A549 (cell line): ENCODE measurements around the gene GRID1. TPM values are rescaled to one million over a fixed set of nuclear protein-coding genes. Genes with fewer than 3 reads are reported as not detected.

Experiments
- ATAC-seq, 2 experiments: fragments of 200-7000 bp in 1 of 2; fragments of >200 bp in 1 of 2; cut with Nextera tagmentation in 1 of 2; cut with Tn5 transposase in 1 of 2; 3 replicates each; pipeline versions ENCODE4 v1.8.0 to v1.9.1; 2018 to 2020; ENCODE audit warnings: mild to moderate bottlenecking in 1 of 2, moderate library complexity in 1 of 2
- CTCF ChIA-PET: fragments of 300-600 bp; sonication (Branson Sonifier 250); formaldehyde crosslinking; extraction: SDS; loops from one replicate; lab custom pipeline; 2021; ENCODE audit warnings: antibody characterized with exemption, inconsistent platforms; lab: Yijun Ruan, JAX
- POLR2A ChIA-PET: fragments of 350-600 bp; formaldehyde crosslinking; extraction: SDS; loops from one replicate; lab custom pipeline; 2021; ENCODE audit warnings: antibody characterized with exemption, inconsistent platforms; lab: Yijun Ruan, JAX
- DNase-seq, 2 experiments: peaks; one replicate each; pipeline versions ENCODE4 v3.0.0 to v3.0.0-alpha.2; 2011 to 2016; ENCODE audit warnings: low read depth in 1 of 2, low spot score in 1 of 2
- FAIRE-seq: peaks from 2 replicates; lab custom pipeline; 2011; peaks lifted over from hg19 to GRCh38; lab: Jason Lieb, UNC
- H3K27ac ChIP-seq, 2 experiments: fragments of >200 bp; sonication (Bioruptor Twin); formaldehyde crosslinking; 3 replicates each; pipeline ENCODE4 v1.5.1; 2016 to 2017
- H3K4me1 ChIP-seq: fragments of >200 bp; sonication (Bioruptor Twin); formaldehyde crosslinking; 3 replicates; pipeline ENCODE4 v1.6.1; 2016
- H3K4me2 ChIP-seq: fragments of >200 bp; sonication (Bioruptor Twin); formaldehyde crosslinking; 3 replicates; pipeline ENCODE4 v1.6.1; 2016
- H3K4me3 ChIP-seq: fragments of >200 bp; sonication (Bioruptor Twin); formaldehyde crosslinking; 3 replicates; pipeline ENCODE4 v1.5.1; 2016
- H3K9me3 ChIP-seq: fragments of >200 bp; sonication (Bioruptor Twin); formaldehyde crosslinking; 3 replicates; pipeline ENCODE4 v1.6.1; 2016
- CBX8 ChIP-seq: fragments of 200-600 bp; sonication (generic); IDR thresholded peaks from 2 replicates; pipeline ENCODE4 v1.6.1; 2016
- CEBPB ChIP-seq, 2 experiments: fragments of >200 bp in 1 of 2; sonication (Bioruptor Twin) in 1 of 2; formaldehyde crosslinking in 1 of 2; IDR thresholded peaks; 2 replicates each; pipeline ENCODE4 v1.6.1; 2012 to 2016
- CHD2 ChIP-seq: fragments of 150-350 bp; IDR thresholded peaks from 2 replicates; pipeline ENCODE4 v1.6.1; 2014; ENCODE audit warnings: low read length; ENCODE audit not compliant: partially characterized antibody
- EHF ChIP-seq: fragments of 250-450 bp; sonication (Bioruptor Pico); IDR thresholded peaks from 2 replicates; pipeline ENCODE4 v1.5.0; 2020; ENCODE audit warnings: mild to moderate bottlenecking
- EHMT2 ChIP-seq: fragments of 200-600 bp; sonication (generic); IDR thresholded peaks from 2 replicates; pipeline ENCODE4 v1.6.1; 2016; ENCODE audit warnings: antibody characterized with exemption, low read depth, mild to moderate bottlenecking, moderate library complexity
- ELK1 ChIP-seq: fragments of 150-350 bp; IDR thresholded peaks from 2 replicates; pipeline ENCODE4 v1.6.1; 2014; ENCODE audit warnings: low read depth, mild to moderate bottlenecking, low read length
- ESRRA ChIP-seq: fragments of 150-350 bp; IDR thresholded peaks from 2 replicates; pipeline ENCODE4 v1.6.1; 2014; ENCODE audit warnings: mild to moderate bottlenecking, low read length, borderline replicate concordance
- FOXS1 ChIP-seq: fragments of 250-450 bp; sonication (Bioruptor Pico); IDR thresholded peaks from 2 replicates; pipeline ENCODE4 v1.5.0; 2020; ENCODE audit warnings: mild to moderate bottlenecking, moderate library complexity
- HDAC2 ChIP-seq: fragments of 200-600 bp; sonication (generic); IDR thresholded peaks from 2 replicates; pipeline ENCODE4 v1.6.1; 2016
- HMGXB4 ChIP-seq: fragments of 250-450 bp; sonication (Bioruptor Pico); IDR thresholded peaks from 2 replicates; pipeline ENCODE4 v1.5.0; 2021; ENCODE audit warnings: mild to moderate bottlenecking, moderate library complexity, borderline replicate concordance
- HOXA7 ChIP-seq: fragments of 250-450 bp; sonication (Bioruptor Pico); IDR thresholded peaks from 2 replicates; pipeline ENCODE4 v1.5.0; 2020; ENCODE audit warnings: mild to moderate bottlenecking, moderate library complexity
- HOXB5 ChIP-seq: fragments of 250-450 bp; sonication (Bioruptor Pico); IDR thresholded peaks from 2 replicates; pipeline ENCODE4 v1.5.0; 2020; ENCODE audit warnings: mild to moderate bottlenecking, moderate library complexity
- JUN ChIP-seq, 2 experiments: fragments of >200 bp; sonication (Bioruptor Twin); formaldehyde crosslinking; IDR thresholded peaks; 2 replicates in 1 of 2; 3 replicates in 1 of 2; pipeline ENCODE4 v1.6.1; 2016 to 2017
- JUNB ChIP-seq: fragments of >200 bp; sonication (Bioruptor Twin); formaldehyde crosslinking; IDR thresholded peaks from 2 replicates; pipeline ENCODE4 v1.6.1; 2016
- KDM5A ChIP-seq: fragments of 200-600 bp; sonication (generic); IDR thresholded peaks from 2 replicates; pipeline ENCODE4 v1.6.1; 2016; ENCODE audit warnings: antibody characterized with exemption, mild to moderate bottlenecking
- MAZ ChIP-seq: fragments of 150-350 bp; IDR thresholded peaks from 2 replicates; pipeline ENCODE4 v1.6.1; 2014; ENCODE audit warnings: antibody characterized with exemption, low read depth, low read length, borderline replicate concordance
- NFE2L2 ChIP-seq: fragments of 150-350 bp; conservative IDR thresholded peaks from 2 replicates; pipeline ENCODE4 v1.6.1; 2014; ENCODE audit warnings: low read length
- NR3C1 ChIP-seq: fragments of >200 bp; sonication (Bioruptor Twin); formaldehyde crosslinking; IDR thresholded peaks from 3 replicates; pipeline ENCODE4 v1.6.1; 2017
- PHF8 ChIP-seq: fragments of 200-600 bp; sonication (generic); IDR thresholded peaks from 2 replicates; pipeline ENCODE4 v1.6.1; 2016; ENCODE audit warnings: low read depth, mild to moderate bottlenecking, antibody characterized with exemption, moderate library complexity, borderline replicate concordance
- POLR2A ChIP-seq: IDR thresholded peaks from 2 replicates; pipeline ENCODE4 v1.6.1; 2012; ENCODE audit warnings: mild to moderate bottlenecking, low read length
- POLR2AphosphoS2 ChIP-seq: conservative IDR thresholded peaks from 2 replicates; pipeline ENCODE4 v1.6.1; 2012; ENCODE audit warnings: low read length, improper control_type of control experiment, inconsistent platforms
- RAD21 ChIP-seq, 2 experiments: fragments of >200 bp in 1 of 2; sonication (Bioruptor Twin) in 1 of 2; formaldehyde crosslinking in 1 of 2; IDR thresholded peaks in 1 of 2; conservative IDR thresholded peaks in 1 of 2; 2 replicates in 1 of 2; 3 replicates in 1 of 2; pipeline ENCODE4 v1.6.1; 2012 to 2018; ENCODE audit warnings: inconsistent platforms in 1 of 2
- RCOR1 ChIP-seq: fragments of 150-350 bp; IDR thresholded peaks from 2 replicates; pipeline ENCODE4 v1.6.1; 2014; ENCODE audit warnings: antibody characterized with exemption, low read length, low read depth
- RFX5 ChIP-seq: fragments of 450-650 bp; IDR thresholded peaks from 2 replicates; pipeline ENCODE4 v1.7.1; 2014; ENCODE audit warnings: antibody characterized with exemption, mild to moderate bottlenecking, moderate library complexity
- ZC3H11A ChIP-seq: fragments of 450-650 bp; IDR thresholded peaks from 2 replicates; pipeline ENCODE4 v1.6.1; 2014; ENCODE audit warnings: antibody characterized with exemption, mild to moderate bottlenecking
- ZFP36 ChIP-seq: fragments of 450-650 bp; IDR thresholded peaks from 2 replicates; pipeline ENCODE4 v1.6.1; 2014; ENCODE audit warnings: borderline replicate concordance; ENCODE audit not compliant: partially characterized antibody
- ZNF302 ChIP-seq: fragments of 250-450 bp; sonication (Bioruptor Pico); IDR thresholded peaks from 2 replicates; pipeline ENCODE4 v1.9.0; 2021; ENCODE audit warnings: inconsistent platforms, mild to moderate bottlenecking, moderate library complexity
- ZSCAN20 ChIP-seq: fragments of 250-450 bp; sonication (Bioruptor Pico); IDR thresholded peaks from 2 replicates; pipeline ENCODE4 v1.8.0; 2022; ENCODE audit warnings: mild to moderate bottlenecking, moderate library complexity
- WGBS: methylation state at CpG from one replicate; pipeline ENCODE4 v1.1.6; 2017; ENCODE audit errors: missing lambda C conversion rate; 5-methylcytosine and 5-hydroxymethylcytosine counted together
- polyA plus RNA-seq, 4 experiments: library from polyadenylated mRNA; depleted of rRNA in 3 of 4; stranded (reverse); fragments of >200 nt; fragmentation: RNase III in 1 of 4; extraction: RNeasy Plus Mini Kit Qiagen cat#74134 plus additional on column Dnase treatment in 1 of 4; gene quantifications; 2 replicates in 3 of 4; 3 replicates in 1 of 4; pipeline ENCODE4 v1.2.3, GENCODE V29; 2011 to 2017

GRID1 gene
- polyA plus RNA-seq, 2 of the 4 experiments (the other 2 are of a cell fraction): 0.14 to 0.30 TPM

DNA sequence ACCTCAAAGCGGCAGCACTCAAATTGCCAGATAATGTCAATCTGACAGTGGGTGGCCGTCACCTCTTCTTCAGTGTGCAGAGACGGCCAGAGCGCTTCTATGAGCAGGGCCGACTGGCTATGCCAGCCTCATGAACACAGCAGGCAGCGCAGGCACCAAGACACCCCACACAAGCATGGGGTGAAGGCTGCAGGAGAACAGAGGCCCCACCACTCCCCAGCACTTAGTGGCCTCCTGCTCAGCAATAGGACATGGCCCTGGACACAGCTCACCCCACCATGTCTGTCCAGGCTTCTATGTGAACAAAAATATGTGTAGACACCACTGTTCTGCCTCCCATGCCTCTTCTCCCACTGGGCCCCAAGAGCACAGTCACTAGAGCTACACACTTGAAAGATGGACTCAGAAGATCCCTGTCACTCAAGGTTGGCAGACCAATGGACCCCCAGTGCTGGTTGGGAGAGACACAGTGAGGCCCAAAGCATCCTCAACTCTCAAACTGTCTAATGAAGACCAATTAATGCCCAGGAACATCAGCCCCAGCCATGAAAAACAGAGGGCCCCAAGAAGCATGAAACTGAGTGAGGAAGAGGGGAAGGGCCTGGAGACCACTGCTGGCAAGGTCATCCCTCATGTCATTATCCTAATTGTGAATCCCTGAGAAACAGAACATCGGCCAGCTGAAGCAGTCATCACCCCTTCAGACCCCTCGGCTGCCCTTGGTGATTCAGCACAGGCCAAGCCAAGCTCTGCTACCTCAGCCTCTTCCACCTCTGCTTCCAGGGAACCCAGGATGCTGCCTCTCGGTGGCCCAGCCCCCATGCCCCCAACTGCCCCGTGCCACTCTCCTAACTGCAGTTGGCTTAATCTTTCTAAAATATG is 77.7 kb downstream of the GRID1 start:
- DNase-seq: no peak
- no peak for TF ChIP-seq CEBPB (IDR thresholded peaks at IDR 0.05)
- H3K9me3 ChIP-seq: no peaks in the 10 kb centered on the region
- no peak for ATAC-seq
- H3K4me2 ChIP-seq: no peak overlapping the region
- no peaks in the 10 kb centered on the region for H3K4me1 ChIP-seq
- no peak for FAIRE-seq
- H3K4me3 ChIP-seq: no peak overlapping the region
- POLR2A ChIA-PET: no interaction called here
- 37% methylated on average over 10 of the region's 10 CpGs for WGBS
- CTCF ChIA-PET: interaction anchor here (0.9 to 1.1 kb wide), 3 partner anchors 9 to 24 kb away, joined by 3 read pairs; no protein-coding TSS in a partner anchor
- no peak overlapping the region for H3K27ac ChIP-seq

- H3K27ac ChIP-seq: no peak overlapping the region
- TF ChIP-seq MAZ (no peak), HOXA7 (CRISPR knock-in tag) (no peak), ZC3H11A (no peak), CHD2 (no peak), ELK1 (no peak), NFE2L2 (no peak), ZFP36 (no peak), KDM5A (no peak), EHF (CRISPR knock-in tag) (no peak), NR3C1 (no peak), RAD21 (conservative IDR thresholded peaks at IDR 0.05 in 1 of 2, IDR thresholded peaks at IDR 0.05 in 1 of 2) (no peak), JUNB (no peak), HOXB5 (CRISPR knock-in tag) (no peak), POLR2AphosphoS2 (no peak), CBX8 (no peak), HMGXB4 (CRISPR knock-in tag) (no peak)
- TF ChIP-seq, all 56 proteins: peak for 0
- no peak for FAIRE-seq
Measured at GRCh38 chr10:86287966-86288579, 78.5 kb downstream of the GRID1 start.

GRCh38 chr10:86287110-86287793 is 79.3 kb downstream of the GRID1 start:
- H3K4me2 ChIP-seq: no peak overlapping the region
- H3K4me1 ChIP-seq: no peaks in the 10 kb centered on the region
- H3K9me3 ChIP-seq: no peaks in the 10 kb centered on the region
- no peak overlapping the region for H3K27ac ChIP-seq
- ATAC-seq (no peak), FAIRE-seq (no peak), DNase-seq (no peak)
- no peak for TF ChIP-seq KDM5A
- no peak for TF ChIP-seq PHF8
- TF ChIP-seq CHD2: no peak
- no peak for TF ChIP-seq EHF (CRISPR knock-in tag)
- TF ChIP-seq JUN (IDR thresholded peaks at IDR 0.05): no peak
- TF ChIP-seq FOXS1 (CRISPR knock-in tag): no peak
- no peak for TF ChIP-seq HDAC2
- no peak for TF ChIP-seq EHMT2
- no peak for TF ChIP-seq RAD21 (conservative IDR thresholded peaks at IDR 0.05 in 1 of 2, IDR thresholded peaks at IDR 0.05 in 1 of 2)
- TF ChIP-seq RCOR1: no peak
- no peak for TF ChIP-seq CEBPB (IDR thresholded peaks at IDR 0.05)
- no peak for TF ChIP-seq ESRRA
- TF ChIP-seq ZNF302 (CRISPR knock-in tag): no peak
- no peak for TF ChIP-seq POLR2A
- no peak for TF ChIP-seq ZC3H11A
- no peak for TF ChIP-seq ZSCAN20
- TF ChIP-seq RFX5: no peak
- TF ChIP-seq NFE2L2: no peak
- CTCF ChIA-PET: no interaction called here
- 21% methylated on average over 10 of the region's 10 CpGs for WGBS
- H3K4me3 ChIP-seq: no peak overlapping the region
- POLR2A ChIA-PET: no interaction called here

More at GRCh38 chr10:86287966-86288579, 78.5 kb downstream of the GRID1 start:
- no peaks in the 10 kb centered on the region for H3K4me1 ChIP-seq
- POLR2A ChIA-PET: no interaction called here
- no peak overlapping the region for H3K4me2 ChIP-seq
- CTCF ChIA-PET: interaction anchor here (0.9 to 1.1 kb wide), 3 partner anchors 8 to 23 kb away, joined by 3 read pairs; no protein-coding TSS in a partner anchor
- 14% methylated on average over 6 of the region's 6 CpGs for whole genome bisulfite sequencing
- no peaks in the 10 kb centered on the region for H3K9me3 ChIP-seq
- no peak overlapping the region for H3K4me3 ChIP-seq
- ATAC-seq (no peak), DNase-seq (no peak)
